ENCODE measurements around the gene TMSB15C.
"Not testable (repeated sequence)": the region's sequence is repeated elsewhere in the genome, so short reads cannot be mapped to it uniquely, and the experiment has no call there.

The TMSB15C gene

GRCh38 chrX:104085477-104085876 lies 9.4 kb upstream of the TMSB15C start:
- DNase-seq (ENCODE audit: low read depth), result no peak
- H3K4me3 ChIP-seq (ENCODE audit: control insufficient read depth, low read depth, low read length), result no peak overlapping the region
- TF ChIP-seq, protein P1, sequence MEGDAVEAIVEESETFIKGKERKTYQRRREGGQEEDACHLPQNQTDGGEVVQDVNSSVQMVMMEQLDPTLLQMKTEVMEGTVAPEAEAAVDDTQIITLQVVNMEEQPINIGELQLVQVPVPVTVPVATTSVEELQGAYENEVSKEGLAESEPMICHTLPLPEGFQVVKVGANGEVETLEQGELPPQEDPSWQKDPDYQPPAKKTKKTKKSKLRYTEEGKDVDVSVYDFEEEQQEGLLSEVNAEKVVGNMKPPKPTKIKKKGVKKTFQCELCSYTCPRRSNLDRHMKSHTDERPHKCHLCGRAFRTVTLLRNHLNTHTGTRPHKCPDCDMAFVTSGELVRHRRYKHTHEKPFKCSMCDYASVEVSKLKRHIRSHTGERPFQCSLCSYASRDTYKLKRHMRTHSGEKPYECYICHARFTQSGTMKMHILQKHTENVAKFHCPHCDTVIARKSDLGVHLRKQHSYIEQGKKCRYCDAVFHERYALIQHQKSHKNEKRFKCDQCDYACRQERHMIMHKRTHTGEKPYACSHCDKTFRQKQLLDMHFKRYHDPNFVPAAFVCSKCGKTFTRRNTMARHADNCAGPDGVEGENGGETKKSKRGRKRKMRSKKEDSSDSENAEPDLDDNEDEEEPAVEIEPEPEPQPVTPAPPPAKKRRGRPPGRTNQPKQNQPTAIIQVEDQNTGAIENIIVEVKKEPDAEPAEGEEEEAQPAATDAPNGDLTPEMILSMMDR (IDR thresholded peaks at IDR 0.05; ENCODE audit: control insufficient read depth, insufficient read depth, low read depth, low read length, missing control alignments), result no peak

DNA sequence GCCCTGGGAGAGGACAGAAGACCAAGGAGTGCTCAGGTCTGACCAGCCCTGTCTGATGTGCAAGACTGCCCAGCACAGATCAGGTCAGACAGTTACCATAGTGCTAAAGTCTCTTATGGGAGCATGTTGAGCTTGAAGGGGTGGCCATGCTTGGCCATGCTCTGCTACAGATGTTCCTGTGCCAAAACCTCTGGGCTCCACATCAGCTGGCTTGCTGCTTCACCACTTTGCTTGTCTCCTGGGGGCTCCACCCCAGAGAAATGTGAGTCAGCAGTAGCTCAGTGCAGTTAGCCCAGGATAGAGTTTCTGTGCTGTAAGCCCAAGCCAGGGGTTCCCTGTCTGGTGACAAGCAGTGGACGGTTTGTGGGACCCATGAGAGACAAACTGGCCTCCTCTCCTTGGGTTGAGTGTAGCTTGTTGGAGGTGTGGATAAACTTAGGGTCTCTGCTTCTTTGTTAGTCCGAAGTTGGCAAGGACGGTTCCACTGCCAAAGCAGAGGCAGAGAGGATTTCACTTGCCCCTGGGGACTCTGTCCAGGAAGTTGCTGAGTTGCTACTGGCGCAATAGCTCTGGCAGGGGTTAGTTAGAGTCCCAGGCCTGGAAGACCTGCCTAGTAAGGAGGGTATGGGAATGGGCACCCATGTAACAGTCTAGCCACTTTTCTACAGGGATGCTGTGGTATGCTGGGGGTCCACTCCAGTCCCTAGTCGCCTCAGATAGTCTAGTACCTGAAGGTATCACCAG lies 8.7 kb upstream of the TMSB15C start:
- no peak overlapping the region for H3K4me3 ChIP-seq (ENCODE audit: control insufficient read depth, low read depth, low read length)
- TF ChIP-seq, protein P1 (IDR thresholded peaks at IDR 0.05; ENCODE audit: control insufficient read depth, insufficient read depth, low read depth, low read length, missing control alignments), result no peak
- no peak for DNase-seq (ENCODE audit: low read depth)

- TF ChIP-seq, protein P1 (IDR thresholded peaks at IDR 0.05; ENCODE audit: control insufficient read depth, insufficient read depth, low read depth, low read length, missing control alignments), result no peak
- DNase-seq (ENCODE audit: low read depth), result no peak
Observed at GRCh38 chrX:104084063-104084462, 8.0 kb upstream of the TMSB15C start.

GRCh38 chrX:104077854-104078253 lies 1.8 kb upstream of the TMSB15C start:
- not testable (repeated sequence) for H3K4me3 ChIP-seq (ENCODE audit: control insufficient read depth, low read depth, low read length); DNase-seq (ENCODE audit: low read depth)

More at GRCh38 chrX:104084063-104084462, 8.0 kb upstream of the TMSB15C start:
- no peak overlapping the region for H3K4me3 ChIP-seq (ENCODE audit: control insufficient read depth, low read depth, low read length)

- DNase-seq (ENCODE audit: low read depth); H3K4me3 ChIP-seq (ENCODE audit: control insufficient read depth, low read depth, low read length): not testable (repeated sequence)
Observed at GRCh38 chrX:104062636-104063035, 13.4 kb downstream of the TMSB15C start.

GRCh38 chrX:104054956-104055355 lies 21.1 kb downstream of the TMSB15C start:
- DNase-seq (ENCODE audit: low read depth), result not testable (repeated sequence)

DNA sequence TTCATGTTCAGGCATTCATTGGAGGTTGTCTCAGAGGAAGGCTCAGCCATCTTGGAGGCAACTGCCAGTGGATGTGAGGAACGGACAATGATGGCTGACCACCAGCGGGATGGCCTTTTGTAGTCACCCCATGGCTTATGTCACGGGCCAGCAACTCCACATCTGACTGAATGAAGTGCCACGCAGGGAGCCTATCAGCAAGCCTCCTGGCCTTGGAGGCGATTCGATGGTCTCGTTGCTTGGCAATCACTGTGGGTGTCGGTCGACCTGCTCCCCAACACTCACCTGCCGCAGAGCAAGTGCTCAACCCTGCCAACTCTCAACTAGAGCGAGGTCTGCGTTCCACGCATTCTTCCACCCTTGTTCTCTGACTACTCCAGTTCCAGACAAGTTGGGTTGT lies 28.9 kb downstream of the TMSB15C start:
- no peak overlapping the region for H3K4me3 ChIP-seq (ENCODE audit: control insufficient read depth, low read depth, low read length)
- TF ChIP-seq, protein P1 (IDR thresholded peaks at IDR 0.05; ENCODE audit: control insufficient read depth, insufficient read depth, low read depth, low read length, missing control alignments), result no peak
- no peak for DNase-seq (ENCODE audit: low read depth)

More at GRCh38 chrX:104054956-104055355, 21.1 kb downstream of the TMSB15C start:
- not testable (repeated sequence) for H3K4me3 ChIP-seq (ENCODE audit: control insufficient read depth, low read depth, low read length)

DNA sequence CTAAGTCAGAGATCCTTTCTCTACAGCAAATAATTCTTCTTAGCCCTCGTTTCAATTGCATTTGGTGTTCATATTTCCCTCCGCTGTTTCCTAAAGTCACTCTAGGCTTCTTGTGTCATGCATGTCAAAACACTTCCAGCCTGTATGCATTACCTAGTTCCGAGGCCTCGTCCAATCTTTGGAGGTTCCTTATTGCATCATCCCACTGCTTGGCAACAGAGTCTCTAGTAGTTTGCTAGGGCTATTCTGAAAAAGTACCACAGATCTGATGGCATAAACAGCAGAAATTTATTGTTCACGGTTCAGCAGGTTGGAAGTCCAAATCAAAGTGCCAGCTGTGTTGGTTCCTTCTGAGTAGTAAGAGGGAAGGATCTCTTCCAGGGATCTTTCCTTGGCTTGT lies 30.4 kb downstream of the TMSB15C start:
- no peak overlapping the region for H3K4me3 ChIP-seq (ENCODE audit: control insufficient read depth, low read depth, low read length)
- DNase-seq (ENCODE audit: low read depth), result no peak
- TF ChIP-seq, protein P1 (IDR thresholded peaks at IDR 0.05; ENCODE audit: control insufficient read depth, insufficient read depth, low read depth, low read length, missing control alignments), result no peak

Data from AG09309 (cell line).